GM23338 (cell line): Measurements from ENCODE around the gene PNMA8B. TPM values are rescaled to one million over a fixed set of nuclear protein-coding genes. Genes with fewer than 3 reads are reported as not detected.

Experiments
- ATAC-seq: fragments of 200-7000 bp; cut with Tn5 transposase; 3 replicates; pipeline ENCODE4 v1.9.1; 2020
- DNase-seq: peaks from one replicate; pipeline ENCODE4 v3.0.0-alpha.2; 2015; ENCODE audit warnings: low spot score
- H2AFZ ChIP-seq: fragments of 200-600 bp; sonication (generic); 2 replicates; pipeline ENCODE4 v1.8.0; 2016; ENCODE audit warnings: antibody characterized with exemption, mild to moderate bottlenecking, moderate library complexity
- H3F3A ChIP-seq: fragments of 200-600 bp; sonication (generic); replicated peaks from 2 replicates; pipeline ENCODE4 v1.8.0; 2017; ENCODE audit warnings: antibody characterized with exemption, mixed run types, low read depth
- H3K27ac ChIP-seq: fragments of 200-600 bp; sonication (generic); 2 replicates; pipeline ENCODE4 v1.6.1; 2016; ENCODE audit warnings: low read depth
- H3K27me3 ChIP-seq: fragments of 200-600 bp; sonication (generic); 2 replicates; pipeline ENCODE4 v1.8.0; 2016; ENCODE audit warnings: mild to moderate bottlenecking, mixed run types, moderate library complexity; ENCODE audit not compliant: insufficient read depth
- H3K36me3 ChIP-seq: fragments of 200-600 bp; sonication (generic); 2 replicates; pipeline ENCODE4 v1.8.0; 2016; ENCODE audit warnings: mild to moderate bottlenecking; ENCODE audit not compliant: insufficient read depth
- H3K4me1 ChIP-seq: fragments of 200-600 bp; sonication (generic); 2 replicates; pipeline ENCODE4 v1.8.0; 2016; ENCODE audit warnings: mild to moderate bottlenecking, moderate library complexity; ENCODE audit not compliant: insufficient read depth
- H3K4me2 ChIP-seq: fragments of 200-600 bp; sonication (generic); 2 replicates; pipeline ENCODE4 v1.7.1; 2017; ENCODE audit warnings: mixed run types
- H3K4me3 ChIP-seq: fragments of 200-600 bp; sonication (generic); 2 replicates; pipeline ENCODE4 v1.6.1; 2016; ENCODE audit warnings: mixed run types
- H3K79me2 ChIP-seq: fragments of 200-600 bp; sonication (generic); replicated peaks from 2 replicates; pipeline ENCODE4 v1.8.0; 2017; ENCODE audit warnings: mild to moderate bottlenecking; ENCODE audit not compliant: insufficient read depth
- H3K9me2 ChIP-seq: fragments of 200-600 bp; sonication (generic); 2 replicates; pipeline ENCODE4 v1.8.0; 2017; ENCODE audit not compliant: insufficient read depth
- H4K20me1 ChIP-seq: fragments of 200-600 bp; sonication (generic); replicated peaks from 2 replicates; pipeline ENCODE4 v1.8.0; 2017; ENCODE audit warnings: mild to moderate bottlenecking; ENCODE audit not compliant: insufficient read depth
- H3K27ac Mint-ChIP-seq: 2 replicates; pipeline ENCODE4 v1.8.0; 2020; ENCODE audit warnings: inconsistent platforms, mild to moderate bottlenecking, moderate library complexity, mixed read lengths
- H3K27me3 Mint-ChIP-seq: 3 replicates; pipeline ENCODE4 v1.8.0; 2022; ENCODE audit warnings: low read depth, mild to moderate bottlenecking, moderate library complexity, mixed read lengths, inconsistent platforms; ENCODE audit not compliant: insufficient read depth, poor library complexity
- H3K36me3 Mint-ChIP-seq: 3 replicates; pipeline ENCODE4 v1.8.0; 2021; ENCODE audit warnings: low read depth, mild to moderate bottlenecking, inconsistent platforms, moderate library complexity, mixed read lengths
- H3K4me1 Mint-ChIP-seq: 3 replicates; pipeline ENCODE4 v1.8.0; 2020; ENCODE audit warnings: mild to moderate bottlenecking, inconsistent platforms, mixed read lengths
- H3K4me3 Mint-ChIP-seq: 3 replicates; pipeline ENCODE4 v1.8.0; 2021; ENCODE audit warnings: moderate library complexity, mild to moderate bottlenecking, inconsistent platforms, mixed read lengths
- H3K9me3 Mint-ChIP-seq: 3 replicates; pipeline ENCODE4 v1.8.0; 2020; ENCODE audit warnings: moderate library complexity, mild to moderate bottlenecking, inconsistent platforms, mixed read lengths
- CREB1 ChIP-seq: fragments of 250-450 bp; sonication (Bioruptor Pico); IDR thresholded peaks from 2 replicates; pipeline ENCODE4 v1.5.0; 2020; ENCODE audit warnings: low read depth, mild to moderate bottlenecking, moderate library complexity
- CTCF ChIP-seq, 2 experiments: fragments of 200-600 bp in 1 of 2; sonication (generic) in 1 of 2; conservative IDR thresholded peaks; 2 replicates each; pipeline versions ENCODE4 v1.5.1 to v1.6.1; 2016 to 2017; ENCODE audit warnings: antibody characterized with exemption in 2 of 2, low read depth in 2 of 2, mild to moderate bottlenecking in 2 of 2, moderate library complexity in 1 of 2
- ETS1 ChIP-seq: IDR thresholded peaks from 2 replicates; pipeline ENCODE4 v1.6.1; 2016; ENCODE audit warnings: antibody characterized with exemption
- EZH2 ChIP-seq: fragments of 200-600 bp; sonication (generic); IDR thresholded peaks from one replicate; pipeline ENCODE4 v1.8.0; 2017; ENCODE audit warnings: antibody characterized with exemption, mild to moderate bottlenecking, low read depth; ENCODE audit not compliant: unreplicated experiment
- ZNF114 ChIP-seq: fragments of 250-450 bp; sonication (Bioruptor Pico); IDR thresholded peaks from 2 replicates; pipeline ENCODE4 v1.5.0; 2020; ENCODE audit warnings: mild to moderate bottlenecking, moderate library complexity
- ZNF331 ChIP-seq: fragments of 250-450 bp; sonication (Bioruptor Pico); IDR thresholded peaks from 2 replicates; pipeline ENCODE4 v1.5.0; 2020; ENCODE audit warnings: low read depth, mild to moderate bottlenecking, moderate library complexity
- polyA plus RNA-seq: library from polyadenylated mRNA; unstranded; fragments of >200 nt; fragmentation: Nextera tagmentation; extraction: Ambion mirVana; gene quantifications from 2 replicates; pipeline ENCODE4 v1.2.1, GENCODE V29; 2016
- total RNA-seq: library from RNA; depleted of rRNA; stranded (reverse); fragments of >200 nt; shearing (Covaris generic); gene quantifications from 2 replicates; pipeline ENCODE4 v1.2.3, GENCODE V29; 2014

PNMA8B gene
- total and polyA plus RNA-seq, 2 experiments from 2014 or later: 0.44 to 1.7 TPM

- no peaks in the 10 kb centered on the region; the same call in 2 of the 3 replicates for H3K36me3 Mint-ChIP-seq
- no peak overlapping the region for H3K4me3 Mint-ChIP-seq
- no peaks in the 10 kb centered on the region for H3K4me1 ChIP-seq
- DNase-seq (peak; percentile 94), ATAC-seq (peak; percentile 93)
- H3K27me3 ChIP-seq: no peaks in the 10 kb centered on the region
- no peaks in the 10 kb centered on the region for H4K20me1 ChIP-seq
- H3K9me3 Mint-ChIP-seq: no peaks in the 10 kb centered on the region
- H3K9me2 ChIP-seq: no peaks in the 10 kb centered on the region
- H3K27ac ChIP-seq: no peak overlapping the region
- peaks cover 15% of the 10 kb centered on the region for H3K27me3 Mint-ChIP-seq
- H3F3A ChIP-seq: 0 out of 2 replicates have a peak, but pooled peaks cover 3% of the 10 kb centered on the region
- H3K4me3 ChIP-seq: no peak overlapping the region
- H3K27ac Mint-ChIP-seq: no peak overlapping the region
- no peaks in the 10 kb centered on the region for H3K79me2 ChIP-seq
- H2AFZ ChIP-seq: 0 out of 2 replicates have a peak overlapping the region, but pooled peaks have one; percentile 85
- TF ChIP-seq CREB1 (CRISPR knock-in tag) (no peak; the same call in 1 of the 2 replicates), CTCF (conservative IDR thresholded peaks at IDR 0.05; ENCODE audit: low read depth in 2 of 2) (peak; percentile 79 to 98), ZNF114 (CRISPR knock-in tag) (0 out of 2 replicates have a peak, but pooled peaks have one; percentile 10)
- no peaks in the 10 kb centered on the region for H3K36me3 ChIP-seq
- H3K4me1 Mint-ChIP-seq: peaks cover 4% of the 10 kb centered on the region; the same call in 2 of the 3 replicates
- H3K4me2 ChIP-seq: no peak overlapping the region
Observed at GRCh38 chr19:46513461-46514236, 18.0 kb upstream of the PNMA8B start.

DNA sequence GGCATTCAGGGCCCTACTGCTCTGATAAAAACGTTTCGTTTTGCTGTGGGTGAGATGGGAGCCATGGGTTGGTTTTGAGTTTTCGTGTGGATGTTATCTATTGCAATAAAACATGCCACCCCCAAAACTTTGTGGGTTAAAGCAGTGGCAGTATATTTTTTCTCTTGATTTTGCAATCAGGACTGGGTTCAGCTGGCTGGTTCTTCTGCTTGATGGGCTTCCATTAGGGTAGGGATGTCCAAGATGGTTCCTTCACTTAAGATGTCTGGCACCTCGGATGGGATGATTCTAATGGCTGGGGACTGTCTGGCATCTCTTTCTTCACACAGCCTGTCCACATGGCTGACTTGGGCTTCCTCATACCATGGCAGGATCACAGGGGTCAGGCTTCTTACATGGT is 15.6 kb upstream of the PNMA8B start:
- H3K36me3 Mint-ChIP-seq: no peaks in the 10 kb centered on the region; the same call in 2 of the 3 replicates
- H3K9me3 Mint-ChIP-seq: no peaks in the 10 kb centered on the region

GRCh38 chr19:46508206-46508605 is 12.5 kb upstream of the PNMA8B start:
- Mint-ChIP-seq H3K27me3 (peaks cover 2% of the 10 kb centered on the region), H3K4me3 (no peak overlapping the region; the same call in 2 of the 3 replicates), H3K36me3 (no peaks in the 10 kb centered on the region; the same call in 2 of the 3 replicates)
- no peak for TF ChIP-seq ETS1
- TF ChIP-seq EZH2: no peak

More for the DNA sequence above, 15.6 kb upstream of the PNMA8B start:
- H3K4me3 Mint-ChIP-seq: no peak overlapping the region
- H3K9me2 ChIP-seq: no peaks in the 10 kb centered on the region
- TF ChIP-seq ZNF114 (CRISPR knock-in tag): no peak
- TF ChIP-seq ZNF331 (CRISPR knock-in tag): peak; percentile 82
- H3K4me1 Mint-ChIP-seq: peaks cover 4% of the 10 kb centered on the region; the same call in 2 of the 3 replicates
- DNase-seq: no peak
- ATAC-seq: no peak
- H3K79me2 ChIP-seq: no peaks in the 10 kb centered on the region
- no peaks in the 10 kb centered on the region for H4K20me1 ChIP-seq
- 0 out of 2 replicates have a peak, but pooled peaks cover under 1% of the 10 kb centered on the region for H3F3A ChIP-seq
- no peak overlapping the region for H3K27ac ChIP-seq
- H3K4me2 ChIP-seq: no peak overlapping the region
- no peak overlapping the region for H3K4me3 ChIP-seq
- H3K27ac Mint-ChIP-seq: no peak overlapping the region
- H3K27me3 ChIP-seq: no peaks in the 10 kb centered on the region
- H3K36me3 ChIP-seq: no peaks in the 10 kb centered on the region
- H3K4me1 ChIP-seq: no peaks in the 10 kb centered on the region
- H2AFZ ChIP-seq: no peak overlapping the region
- H3K27me3 Mint-ChIP-seq: peaks cover 5% of the 10 kb centered on the region

More at GRCh38 chr19:46508206-46508605, 12.5 kb upstream of the PNMA8B start:
- DNase-seq (no peak), ATAC-seq (no peak)
- H3K27ac ChIP-seq: no peak overlapping the region
- H3K27me3 ChIP-seq: no peaks in the 10 kb centered on the region
- H2AFZ ChIP-seq: no peak overlapping the region
- H3K36me3 ChIP-seq: no peaks in the 10 kb centered on the region
- no peak overlapping the region for H3K27ac Mint-ChIP-seq
- H3K79me2 ChIP-seq: no peaks in the 10 kb centered on the region
- H4K20me1 ChIP-seq: no peaks in the 10 kb centered on the region
- no peak overlapping the region for H3K4me2 ChIP-seq
- H3K4me1 ChIP-seq: no peaks in the 10 kb centered on the region
- H3K9me3 Mint-ChIP-seq: no peaks in the 10 kb centered on the region
- H3K4me3 ChIP-seq: no peak overlapping the region
- H3K4me1 Mint-ChIP-seq: peaks cover 2% of the 10 kb centered on the region; the same call in 2 of the 3 replicates
- H3F3A ChIP-seq: no peaks in the 10 kb centered on the region
- H3K9me2 ChIP-seq: no peaks in the 10 kb centered on the region
